Gastrocnemius medialis (tissue), 4 donors: ENCODE data around the gene RPRD2. TPM values are rescaled to one million over a fixed set of nuclear protein-coding genes. Genes with fewer than 3 reads are reported as not detected.
A peak's percentile ranks its signal among the peaks of the same experiment; 100 is the strongest.
"Not testable (repeated sequence)": the region's sequence is repeated elsewhere in the genome, so short reads cannot be mapped to it uniquely, and the experiment has no call there.

ENCODE experiments used
- ATAC-seq, 2 donors: fragments of 150-250 bp; one replicate each; pipeline ENCODE4 v1.9.1; 2016
- DNase-seq, 2 donors: peaks; one replicate each; pipeline ENCODE4 v3.0.0-alpha.2; 2019
- H3K27ac ChIP-seq, 4 donors: fragments of 200-600 bp; sonication (generic); 1 replicate in 1 of 4; 2 replicates in 3 of 4; pipeline ENCODE4 v1.5.1; 2016 to 2018; ENCODE audit warnings: mild to moderate bottlenecking in 2 of 4, moderate library complexity in 1 of 4
- H3K27me3 ChIP-seq, 3 donors: fragments of 200-600 bp; sonication (generic) in 2 of 3; 1 replicate in 1 of 3; 2 replicates in 2 of 3; pipeline versions ENCODE4 v1.5.1 to v1.6.0; 2016 to 2019; ENCODE audit warnings: mild to moderate bottlenecking in 1 of 3, moderate library complexity in 1 of 3
- H3K36me3 ChIP-seq, 2 donors: fragments of 200-600 bp; sonication (generic) in 1 of 2; one replicate each; pipeline ENCODE4 v1.5.1; 2017 to 2018
- H3K4me1 ChIP-seq, 2 donors: fragments of 200-600 bp; sonication (generic) in 1 of 2; one replicate each; pipeline ENCODE4 v1.5.1; 2016 to 2017; ENCODE audit warnings: mild to moderate bottlenecking in 2 of 2
- H3K4me3 ChIP-seq, 4 donors: fragments of 200-600 bp; sonication (generic) in 3 of 4; 1 replicate in 1 of 4; 2 replicates in 3 of 4; pipeline ENCODE4 v1.5.1; 2016 to 2019; ENCODE audit warnings: mild to moderate bottlenecking in 2 of 4
- H3K9me3 ChIP-seq, 3 donors: fragments of 200-600 bp; sonication (generic) in 2 of 3; 1 replicate in 1 of 3; 2 replicates in 2 of 3; pipeline ENCODE4 v1.5.1; 2016 to 2019
- POLR2A ChIP-seq, 2 donors: fragments of 450-650 bp; IDR thresholded peaks; one replicate each; pipeline ENCODE4 v1.6.1; 2017; ENCODE audit warnings: antibody characterized with exemption in 2 of 2, mild to moderate bottlenecking in 2 of 2, moderate library complexity in 2 of 2
- in situ Hi-C, 4 donors: fragments of 200-750 bp; cut with MboI; loops; one replicate each; pipeline versions ENCODE4 v1.15.0 to v1.8.0; 2017; ENCODE audit warnings: low sequenced_read_pairs in 4 of 4
- intact Hi-C: fragments of 100-400 bp; cut with DNase I; formaldehyde crosslinking; loops from one replicate; pipeline ENCODE4 v1.15.1; 2023; ENCODE audit warnings: low total_unique reads
- total RNA-seq, 4 donors: library from RNA; depleted of rRNA; stranded (reverse); fragments of >200 nt; gene quantifications; one replicate each; pipeline versions ENCODE4 v1.1.0 to v1.2.3, GENCODE V29; 2016
- TF ChIP-seq, protein P1 (sequence below), 5 experiments: fragments of 450-650 bp in 3 of 5; fragments of 200-600 bp in 2 of 5; sonication (generic) in 2 of 5; IDR thresholded peaks in 4 of 5; conservative IDR thresholded peaks in 1 of 5; 1 replicate in 4 of 5; 2 replicates in 1 of 5; pipeline ENCODE4 v1.5.1; 2016 to 2019; ENCODE audit warnings: antibody characterized with exemption in 5 of 5, mild to moderate bottlenecking in 3 of 5, moderate library complexity in 3 of 5

The RPRD2 gene
- total RNA-seq, 4 donors from 2014 or later = 18.0 to 28.0 (median 23.1) TPM

DNA sequence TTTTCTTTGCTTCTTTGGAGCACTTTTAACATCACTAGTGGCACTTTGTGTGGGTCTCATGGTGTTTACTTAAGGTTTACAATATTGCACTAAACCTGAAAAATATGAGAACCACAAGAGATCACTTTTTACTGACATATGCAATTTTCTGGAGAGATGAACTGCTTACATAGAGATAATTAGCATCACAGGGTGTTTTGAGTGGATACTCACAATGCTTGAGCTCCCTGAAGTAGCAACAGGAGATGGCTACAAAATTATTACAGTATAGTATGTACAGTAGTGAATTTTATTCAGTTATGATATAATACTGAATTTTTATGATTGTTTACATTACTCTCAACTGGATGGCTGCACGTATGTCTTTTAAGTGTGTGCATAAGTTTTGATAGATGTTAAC lies 22.6 kb downstream of the RPRD2 start:
- H3K9me3 ChIP-seq = no peaks in the 10 kb centered on the region
- H3K27ac ChIP-seq = no peak overlapping the region
- in situ Hi-C loops (no loop called here), intact Hi-C loops (no loop called here)
- DNase-seq (no peak), ATAC-seq (no peak)
- no peaks in the 10 kb centered on the region for H3K36me3 ChIP-seq
- H3K27me3 ChIP-seq = no peaks in the 10 kb centered on the region
- peaks cover 33 to 39% of the 10 kb centered on the region in 2 donors for H3K4me1 ChIP-seq
- H3K4me3 ChIP-seq = no peak overlapping the region
- TF ChIP-seq POLR2A (IDR thresholded peaks at IDR 0.05) = no peak
- TF ChIP-seq, protein P1, sequence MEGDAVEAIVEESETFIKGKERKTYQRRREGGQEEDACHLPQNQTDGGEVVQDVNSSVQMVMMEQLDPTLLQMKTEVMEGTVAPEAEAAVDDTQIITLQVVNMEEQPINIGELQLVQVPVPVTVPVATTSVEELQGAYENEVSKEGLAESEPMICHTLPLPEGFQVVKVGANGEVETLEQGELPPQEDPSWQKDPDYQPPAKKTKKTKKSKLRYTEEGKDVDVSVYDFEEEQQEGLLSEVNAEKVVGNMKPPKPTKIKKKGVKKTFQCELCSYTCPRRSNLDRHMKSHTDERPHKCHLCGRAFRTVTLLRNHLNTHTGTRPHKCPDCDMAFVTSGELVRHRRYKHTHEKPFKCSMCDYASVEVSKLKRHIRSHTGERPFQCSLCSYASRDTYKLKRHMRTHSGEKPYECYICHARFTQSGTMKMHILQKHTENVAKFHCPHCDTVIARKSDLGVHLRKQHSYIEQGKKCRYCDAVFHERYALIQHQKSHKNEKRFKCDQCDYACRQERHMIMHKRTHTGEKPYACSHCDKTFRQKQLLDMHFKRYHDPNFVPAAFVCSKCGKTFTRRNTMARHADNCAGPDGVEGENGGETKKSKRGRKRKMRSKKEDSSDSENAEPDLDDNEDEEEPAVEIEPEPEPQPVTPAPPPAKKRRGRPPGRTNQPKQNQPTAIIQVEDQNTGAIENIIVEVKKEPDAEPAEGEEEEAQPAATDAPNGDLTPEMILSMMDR (IDR thresholded peaks at IDR 0.05 in 4 of 5, conservative IDR thresholded peaks at IDR 0.05 in 1 of 5) = no peak

DNA sequence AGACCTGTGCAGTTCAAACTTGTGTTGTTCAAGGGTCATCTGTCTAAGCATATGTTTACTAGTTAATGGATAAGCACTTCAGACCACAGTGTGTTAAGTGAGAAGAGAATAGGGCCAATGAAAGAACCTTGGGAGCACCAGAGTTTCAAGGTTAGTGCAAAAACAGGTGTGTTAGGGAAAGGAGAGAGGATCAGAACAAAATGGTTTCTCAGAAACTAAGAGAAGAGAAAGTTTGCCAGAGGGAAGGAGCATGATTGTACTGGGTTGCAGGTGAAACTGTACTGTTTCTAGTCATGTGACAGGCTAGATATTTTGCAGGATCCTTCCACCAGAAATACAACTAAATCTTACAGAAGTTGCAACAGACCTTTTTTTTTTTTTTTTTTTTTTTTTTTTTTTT lies 23.3 kb downstream of the RPRD2 start:
- ATAC-seq (peak in 1 of 2 donors; percentile 34), DNase-seq (no peak)
- Histone ChIP-seq H3K36me3 (no peaks in the 10 kb centered on the region), H3K4me3 (no peak overlapping the region), H3K9me3 (no peaks in the 10 kb centered on the region), H3K4me1 (peaks cover 33 to 39% of the 10 kb centered on the region in 2 donors), H3K27me3 (no peaks in the 10 kb centered on the region), H3K27ac (peak overlapping the region in 1 of 4 donors; percentile 39)
- in situ Hi-C loops = no loop called here
- intact Hi-C loops = no loop called here
- TF ChIP-seq, protein P1 (IDR thresholded peaks at IDR 0.05 in 4 of 5, conservative IDR thresholded peaks at IDR 0.05 in 1 of 5) = no peak
- TF ChIP-seq POLR2A (IDR thresholded peaks at IDR 0.05) = no peak

DNA sequence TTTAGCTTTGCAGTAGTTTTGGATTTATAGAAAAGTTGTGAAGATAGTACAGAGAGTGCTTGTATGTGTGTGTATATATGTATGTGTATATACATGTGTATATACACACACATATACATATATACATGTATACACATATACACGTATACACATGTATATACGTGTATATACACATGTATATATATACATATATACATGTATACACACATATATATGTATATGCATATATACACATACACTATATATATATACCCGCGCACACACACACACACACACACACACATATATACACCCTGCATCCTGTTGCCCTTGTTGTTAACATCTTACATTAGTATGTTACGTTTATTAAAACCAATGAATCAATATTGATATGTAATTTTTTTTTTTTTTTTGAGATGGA lies 24.3 kb downstream of the RPRD2 start:
- ATAC-seq = no peak
- no peak for DNase-seq
- TF ChIP-seq POLR2A (IDR thresholded peaks at IDR 0.05) = no peak
- TF ChIP-seq, protein P1 (IDR thresholded peaks at IDR 0.05 in 4 of 5, conservative IDR thresholded peaks at IDR 0.05 in 1 of 5) = no peak
- peaks cover 28 to 37% of the 10 kb centered on the region in 2 donors for H3K4me1 ChIP-seq
- H3K27ac ChIP-seq = no peak overlapping the region
- H3K9me3 ChIP-seq = no peaks in the 10 kb centered on the region
- no peaks in the 10 kb centered on the region for H3K27me3 ChIP-seq
- no peaks in the 10 kb centered on the region for H3K36me3 ChIP-seq
- in situ Hi-C loops (no loop called here), intact Hi-C loops (no loop called here)
- no peak overlapping the region for H3K4me3 ChIP-seq

DNA sequence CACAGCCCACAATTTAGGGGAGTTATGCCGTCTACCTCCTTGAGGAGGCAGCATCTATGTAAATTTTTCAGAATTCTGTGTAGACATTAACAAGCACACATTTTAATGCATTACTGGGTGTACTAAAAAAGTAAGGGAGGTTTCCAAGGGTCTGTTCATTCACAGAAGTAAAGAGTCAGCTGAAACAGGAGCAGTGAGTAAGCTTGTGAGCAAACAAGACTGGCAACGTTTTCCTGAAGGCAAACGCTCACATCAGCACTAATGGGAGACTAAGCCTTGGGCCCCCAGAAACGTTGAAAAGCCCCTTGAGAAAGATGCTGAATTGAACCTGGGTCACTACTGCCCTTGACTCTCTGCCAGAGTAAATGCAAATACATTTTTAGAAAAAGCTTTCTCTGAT lies 25.7 kb downstream of the RPRD2 start:
- in situ Hi-C loops (no loop called here), intact Hi-C loops (no loop called here)
- H3K4me1 ChIP-seq = peaks cover 19 to 23% of the 10 kb centered on the region in 2 donors
- DNase-seq (no peak), ATAC-seq (peak in 1 of 2 donors; percentile 53)
- no peaks in the 10 kb centered on the region for H3K9me3 ChIP-seq
- H3K27ac ChIP-seq = peak overlapping the region in 1 of 4 donors; percentile 30
- TF ChIP-seq, protein P1 (IDR thresholded peaks at IDR 0.05 in 4 of 5, conservative IDR thresholded peaks at IDR 0.05 in 1 of 5) = no peak
- TF ChIP-seq POLR2A (IDR thresholded peaks at IDR 0.05) = no peak
- H3K4me3 ChIP-seq = no peak overlapping the region
- no peaks in the 10 kb centered on the region for H3K27me3 ChIP-seq
- no peaks in the 10 kb centered on the region for H3K36me3 ChIP-seq

DNA sequence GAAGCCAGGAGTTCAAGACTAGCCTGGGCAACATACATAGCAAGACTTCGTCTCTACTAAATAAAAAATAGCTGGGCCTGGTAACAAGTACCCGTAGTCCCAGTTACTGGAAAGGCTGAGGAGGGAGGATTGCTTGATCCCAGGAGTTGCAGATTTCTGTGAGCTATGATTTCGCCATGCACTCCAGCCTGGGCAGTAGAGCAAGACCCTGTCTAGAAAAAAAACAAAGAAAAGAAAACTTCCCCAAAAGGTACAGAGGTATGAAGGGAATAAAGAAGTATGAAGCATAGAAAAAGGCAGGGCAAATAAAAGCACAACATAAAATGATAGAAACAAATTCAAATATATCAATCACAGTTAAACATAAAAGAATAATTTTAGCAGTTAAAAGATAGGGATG lies 28.7 kb downstream of the RPRD2 start:
- Histone ChIP-seq H3K27ac (no peak overlapping the region), H3K4me3 (no peak overlapping the region), H3K4me1 (peaks cover 10 to 11% of the 10 kb centered on the region in 2 donors), H3K9me3 (no peaks in the 10 kb centered on the region), H3K36me3 (no peaks in the 10 kb centered on the region), H3K27me3 (no peaks in the 10 kb centered on the region)
- intact Hi-C loops (no loop called here), in situ Hi-C loops (no loop called here)
- ATAC-seq (no peak), DNase-seq (no peak)
- TF ChIP-seq, protein P1 (IDR thresholded peaks at IDR 0.05 in 4 of 5, conservative IDR thresholded peaks at IDR 0.05 in 1 of 5) = no peak
- no peak for TF ChIP-seq POLR2A (IDR thresholded peaks at IDR 0.05)

DNA sequence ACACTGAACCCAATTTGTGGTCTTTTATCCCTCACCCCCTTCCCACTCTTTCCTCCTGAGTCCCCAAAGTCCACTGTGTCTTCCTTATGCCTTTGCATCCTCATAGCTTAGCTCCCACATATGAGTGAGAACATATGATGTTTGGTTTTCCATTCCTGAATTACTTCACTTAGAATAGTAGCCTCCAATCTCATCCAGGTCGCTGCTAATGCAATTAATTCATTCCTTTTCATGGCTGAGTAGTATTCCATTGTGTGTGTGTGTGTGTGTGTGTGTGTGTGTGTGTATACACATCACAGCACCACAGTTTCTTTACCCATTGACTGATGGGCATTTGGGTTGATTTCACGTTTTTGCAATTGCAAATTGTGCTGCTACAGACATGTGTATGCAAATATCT lies 31.2 kb downstream of the RPRD2 start:
- H3K27ac ChIP-seq, in situ Hi-C loops, H3K4me3 ChIP-seq, H3K9me3 ChIP-seq, intact Hi-C loops, ATAC-seq, DNase-seq, H3K27me3 ChIP-seq, H3K4me1 ChIP-seq, H3K36me3 ChIP-seq: not testable (repeated sequence)
